HG03103 (cell line): ENCODE measurements around the gene ZBTB7C.

Source experiments
- ATAC-seq: cut with Tn5 transposase; IDR thresholded peaks from one replicate; pipeline ENCODE4 v1.9.1; 2021; ENCODE audit warnings: low read depth; ENCODE audit not compliant: unreplicated experiment

Gene ZBTB7C

GRCh38 chr18:48173557-48173956 lies 235.6 kb downstream of the ZBTB7C start:
- no peak for ATAC-seq

GRCh38 chr18:48172226-48173006 lies 236.8 kb downstream of the ZBTB7C start:
- no peak for ATAC-seq

GRCh38 chr18:48171490-48172188 lies 237.5 kb downstream of the ZBTB7C start:
- ATAC-seq: no peak

- ATAC-seq: no peak
Observed at GRCh38 chr18:48170651-48171050, 238.5 kb downstream of the ZBTB7C start.

GRCh38 chr18:48168861-48169260 lies 240.3 kb downstream of the ZBTB7C start:
- no peak for ATAC-seq

- ATAC-seq: no peak
Observed at GRCh38 chr18:48167897-48168253, 241.3 kb downstream of the ZBTB7C start.

GRCh38 chr18:48166336-48166875 lies 242.8 kb downstream of the ZBTB7C start:
- ATAC-seq: no peak

GRCh38 chr18:48165111-48165866 lies 243.9 kb downstream of the ZBTB7C start:
- no peak for ATAC-seq

GRCh38 chr18:48164701-48165100 lies 244.5 kb downstream of the ZBTB7C start:
- ATAC-seq: no peak

- no peak for ATAC-seq
Observed at GRCh38 chr18:48164116-48164515, 245.1 kb downstream of the ZBTB7C start.

GRCh38 chr18:48163738-48164115 lies 245.5 kb downstream of the ZBTB7C start:
- no peak for ATAC-seq

- no peak for ATAC-seq
Observed at GRCh38 chr18:48162956-48163737, 246.0 kb downstream of the ZBTB7C start.

- peak; percentile 24 for ATAC-seq
Observed at GRCh38 chr18:48161911-48162698, 247.1 kb downstream of the ZBTB7C start.

GRCh38 chr18:48161191-48161910 lies 247.8 kb downstream of the ZBTB7C start:
- peak; percentile 86 for ATAC-seq

GRCh38 chr18:48160622-48161021 lies 248.6 kb downstream of the ZBTB7C start:
- ATAC-seq: no peak

- ATAC-seq: no peak
Observed at GRCh38 chr18:48159816-48160215, 249.4 kb downstream of the ZBTB7C start.

GRCh38 chr18:48158721-48159120 lies 250.5 kb downstream of the ZBTB7C start:
- ATAC-seq: no peak

- ATAC-seq: no peak
Observed at GRCh38 chr18:48157956-48158355, 251.2 kb downstream of the ZBTB7C start.

- ATAC-seq: no peak
Observed at GRCh38 chr18:48155856-48156255, 253.3 kb downstream of the ZBTB7C start.
